Measurements from ENCODE around the gene CASP7. TPM values are rescaled to one million over a fixed set of nuclear protein-coding genes. Genes with fewer than 3 reads are reported as not detected.

The CASP7 gene
- total and polyA plus RNA-seq, 2 of the 8 experiments (the other 6 are each of a cell fraction or from before 2014, with no cell fraction given) = 2.3 to 4.1 TPM

DNA sequence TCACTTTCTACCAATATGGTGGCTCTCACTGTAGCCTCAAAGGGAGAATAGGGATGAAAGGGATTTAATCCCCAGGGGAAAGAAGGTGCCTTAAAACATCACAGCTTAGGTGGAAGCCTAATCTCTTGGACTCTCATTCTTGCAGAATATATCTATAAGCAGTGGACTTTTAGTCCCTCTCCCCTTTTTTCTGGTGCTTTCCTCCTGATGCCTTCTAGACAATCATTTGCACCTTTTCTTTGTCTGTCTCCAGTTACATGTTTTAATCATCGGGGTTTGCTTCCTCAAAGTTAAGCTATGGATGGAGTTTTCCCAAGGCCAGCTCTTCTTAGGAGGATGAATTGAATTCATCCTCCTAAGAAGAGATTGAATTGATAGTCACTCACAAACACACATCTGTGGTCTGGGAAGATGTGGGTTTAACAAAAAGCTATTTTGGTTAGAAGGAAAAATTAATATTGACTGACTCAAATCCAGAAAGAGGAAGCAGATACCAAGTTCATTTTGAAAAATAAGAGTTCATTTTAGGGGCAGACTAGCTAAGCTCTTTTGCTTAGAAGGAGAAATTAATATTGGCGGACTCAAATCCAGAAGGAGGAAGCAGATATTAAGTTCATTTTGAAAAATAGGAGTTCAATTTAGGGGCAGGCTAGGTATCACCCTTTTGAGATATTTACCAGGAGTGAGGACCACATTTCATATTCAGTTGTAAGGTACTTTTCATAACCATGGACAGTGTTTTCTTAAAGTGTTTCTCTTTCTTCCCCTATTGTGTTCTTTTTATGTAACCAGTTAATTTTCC, 36.6 kb downstream of the CASP7 start:
- H2BK5ac ChIP-seq (ENCODE audit: low read depth, low read length) = no peak overlapping the region
- no peak overlapping the region for H2AFZ ChIP-seq (ENCODE audit: low read length)
- H3K23me2 ChIP-seq (ENCODE audit: low read depth, low read length) = no peaks in the 10 kb centered on the region
- H3K27ac ChIP-seq (ENCODE audit: low read depth, low read length) = no peak overlapping the region
- no peak overlapping the region for H3K14ac ChIP-seq (ENCODE audit: insufficient read length)
- peaks cover 3 to 9% (median 8%) of the 10 kb centered on the region in 4 experiments; a peak in 6 of 7 replicates for H3K4me1 ChIP-seq (replicated peaks in 1 of 4; ENCODE audit: control insufficient read depth in 3 of 4, insufficient read depth in 4 of 4, low read length in 3 of 4)
- H3K9me3 ChIP-seq (ENCODE audit: insufficient read depth in 2 of 2, low read depth in 1 of 2, low read length in 1 of 2) = no peaks in the 10 kb centered on the region
- no peak overlapping the region for H3K23ac ChIP-seq (ENCODE audit: insufficient read length)
- no peak overlapping the region for H2BK12ac ChIP-seq (ENCODE audit: low read depth, low read length)
- no peak overlapping the region for H3K4me2 ChIP-seq (ENCODE audit: insufficient read depth in 1 of 2, low read depth in 2 of 2, low read length in 2 of 2)
- H3K79me1 ChIP-seq (ENCODE audit: low read depth, low read length) = no peaks in the 10 kb centered on the region
- DNase-seq (ENCODE audit: low read depth in 1 of 2, low spot score in 2 of 2) (no peak), FAIRE-seq (no peak)
- WGBS, 2 experiments (ENCODE audit: extremely low coverage in 1 of 2, insufficient coverage in 1 of 2, insufficient read length in 1 of 2, insufficient replicate concordance in 2 of 2, low coverage in 1 of 2, low lambda C conversion rate in 2 of 2, missing lambda C conversion rate in 1 of 2) = 63% methylated on average over 2 of the region's 2 CpGs; no CpG with 5 or more reads in 1 of the 2 experiments
- no peaks in the 10 kb centered on the region for H3K27me3 ChIP-seq (replicated peaks in 1 of 4; ENCODE audit: control insufficient read depth in 3 of 4, extremely low read depth in 1 of 4, insufficient read depth in 3 of 4, low read length in 3 of 4)
- H4K8ac ChIP-seq (ENCODE audit: extremely low read depth, insufficient read depth, low read length) = no peak overlapping the region
- no peak overlapping the region for H3K9ac ChIP-seq (replicated peaks in 1 of 4; ENCODE audit: extremely low read depth in 1 of 4, low read depth in 3 of 4, low read length in 3 of 4)
- H2BK20ac ChIP-seq (ENCODE audit: low read length) = no peak overlapping the region
- H2BK120ac ChIP-seq (replicated peaks; ENCODE audit: low read depth, low read length) = no peak overlapping the region
- ChIA-PET POLR2A (ENCODE audit: partially characterized antibody) (no interaction called here), CTCF (ENCODE audit: partially characterized antibody) (interaction anchor here (0.8 to 5.2 kb wide), 5 partner anchors 10 to 41 kb away, joined by 3 to 29 read pairs (median 3); partner anchors contain the start of gene CASP7)
- no peaks in the 10 kb centered on the region for H4K20me1 ChIP-seq (replicated peaks in 1 of 2; ENCODE audit: control insufficient read depth in 1 of 2, insufficient read depth in 2 of 2, low read length in 2 of 2)
- H3K18ac ChIP-seq (ENCODE audit: extremely low read depth, low read length) = no peak overlapping the region
- H3K4ac ChIP-seq (replicated peaks; ENCODE audit: insufficient read length, low read depth, low read length) = no peak overlapping the region
- 0 out of 8 replicates have a peak, but pooled peaks cover 0 to under 1% (median 0%) of the 10 kb centered on the region in 4 experiments for H3K36me3 ChIP-seq (ENCODE audit: control insufficient read depth in 2 of 4, insufficient read depth in 4 of 4, low read length in 3 of 4)
- no peak overlapping the region for H3K4me3 ChIP-seq (ENCODE audit: extremely low read depth in 1 of 4, insufficient read depth in 2 of 4, low read depth in 3 of 4, low read length in 4 of 4)
- no peak overlapping the region for H4K5ac ChIP-seq (ENCODE audit: insufficient read length, low read depth, low read length)
- H4K91ac ChIP-seq (replicated peaks; ENCODE audit: insufficient read length, low read length) = no peak overlapping the region
- no peaks in the 10 kb centered on the region for H3K79me2 ChIP-seq (ENCODE audit: control insufficient read depth in 1 of 2, insufficient read depth in 2 of 2, low read length in 2 of 2)
- H3K56ac ChIP-seq (replicated peaks; ENCODE audit: insufficient read length, low read depth, low read length) = no peak overlapping the region
- no peak overlapping the region for H2BK15ac ChIP-seq (ENCODE audit: low read length)
- H2AK5ac ChIP-seq (ENCODE audit: low read depth, low read length) = no peak overlapping the region
- TF ChIP-seq TBP (IDR thresholded peaks at IDR 0.05; ENCODE audit: low read depth, low read length) = no peak
- TF ChIP-seq SUZ12 (IDR thresholded peaks at IDR 0.05; ENCODE audit: low read length) = no peak
- TF ChIP-seq SIRT6 (IDR thresholded peaks at IDR 0.05; ENCODE audit: low read length) = no peak
- no peak for TF ChIP-seq TCF12 (IDR thresholded peaks at IDR 0.05; ENCODE audit: low read depth, low read length)
- TF ChIP-seq YY1 (IDR thresholded peaks at IDR 0.05; ENCODE audit: low read depth, low read length) = no peak
- TF ChIP-seq HDAC2 (IDR thresholded peaks at IDR 0.05; ENCODE audit: borderline replicate concordance in 1 of 2, low read depth in 2 of 2, low read length in 2 of 2) = no peak
- no peak for TF ChIP-seq NRF1 (IDR thresholded peaks at IDR 0.05; ENCODE audit: low read depth, low read length)
- TF ChIP-seq, protein P1, sequence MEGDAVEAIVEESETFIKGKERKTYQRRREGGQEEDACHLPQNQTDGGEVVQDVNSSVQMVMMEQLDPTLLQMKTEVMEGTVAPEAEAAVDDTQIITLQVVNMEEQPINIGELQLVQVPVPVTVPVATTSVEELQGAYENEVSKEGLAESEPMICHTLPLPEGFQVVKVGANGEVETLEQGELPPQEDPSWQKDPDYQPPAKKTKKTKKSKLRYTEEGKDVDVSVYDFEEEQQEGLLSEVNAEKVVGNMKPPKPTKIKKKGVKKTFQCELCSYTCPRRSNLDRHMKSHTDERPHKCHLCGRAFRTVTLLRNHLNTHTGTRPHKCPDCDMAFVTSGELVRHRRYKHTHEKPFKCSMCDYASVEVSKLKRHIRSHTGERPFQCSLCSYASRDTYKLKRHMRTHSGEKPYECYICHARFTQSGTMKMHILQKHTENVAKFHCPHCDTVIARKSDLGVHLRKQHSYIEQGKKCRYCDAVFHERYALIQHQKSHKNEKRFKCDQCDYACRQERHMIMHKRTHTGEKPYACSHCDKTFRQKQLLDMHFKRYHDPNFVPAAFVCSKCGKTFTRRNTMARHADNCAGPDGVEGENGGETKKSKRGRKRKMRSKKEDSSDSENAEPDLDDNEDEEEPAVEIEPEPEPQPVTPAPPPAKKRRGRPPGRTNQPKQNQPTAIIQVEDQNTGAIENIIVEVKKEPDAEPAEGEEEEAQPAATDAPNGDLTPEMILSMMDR (IDR thresholded peaks at IDR 0.05; ENCODE audit: control extremely low read depth in 1 of 3, insufficient read depth in 1 of 3, low read depth in 1 of 3, low read length in 3 of 3) = no peak
- TF ChIP-seq POLR2A (IDR thresholded peaks at IDR 0.05; ENCODE audit: control extremely low read depth in 1 of 2, low read depth in 2 of 2, low read length in 2 of 2) = no peak
- no peak for TF ChIP-seq TAF1 (IDR thresholded peaks at IDR 0.05; ENCODE audit: low read depth, low read length)
- no peak for TF ChIP-seq SP2 (IDR thresholded peaks at IDR 0.05; ENCODE audit: low read length)
